ENCODE results near the gene LRIG3. TPM values are rescaled to one million over a fixed set of nuclear protein-coding genes. Genes with fewer than 3 reads are reported as not detected.

LRIG3 gene
- total and polyA plus RNA-seq, 2 of the 8 experiments (the other 6 are each of a cell fraction or from before 2014, with no cell fraction given) = 6.5 to 9.1 TPM

- Histone ChIP-seq H3K4me2 (ENCODE audit: insufficient read depth in 1 of 2, low read depth in 2 of 2, low read length in 2 of 2) (no peak overlapping the region), H2AFZ (ENCODE audit: low read length) (no peak overlapping the region), H3K9me3 (ENCODE audit: insufficient read depth in 2 of 2, low read depth in 1 of 2, low read length in 1 of 2) (no peaks in the 10 kb centered on the region), H3K36me3 (ENCODE audit: control insufficient read depth in 2 of 4, insufficient read depth in 4 of 4, low read length in 3 of 4) (peaks cover 0 to 5% (median 0%) of the 10 kb centered on the region in 4 experiments; a peak in 1 of 8 replicates), H3K27me3 (replicated peaks in 1 of 4; ENCODE audit: control insufficient read depth in 3 of 4, extremely low read depth in 1 of 4, insufficient read depth in 3 of 4, low read length in 3 of 4) (no peaks in the 10 kb centered on the region), H3K23me2 (ENCODE audit: low read depth, low read length) (no peaks in the 10 kb centered on the region; the same call in 1 of the 2 replicates), H4K5ac (ENCODE audit: insufficient read length, low read depth, low read length) (no peak overlapping the region), H3K56ac (replicated peaks; ENCODE audit: insufficient read length, low read depth, low read length) (no peak overlapping the region), H2BK12ac (ENCODE audit: low read depth, low read length) (no peak overlapping the region), H3K14ac (ENCODE audit: insufficient read length) (no peak overlapping the region), H3K4me3 (ENCODE audit: extremely low read depth in 1 of 4, insufficient read depth in 2 of 4, low read depth in 3 of 4, low read length in 4 of 4) (no peak overlapping the region), H3K27ac (ENCODE audit: low read depth, low read length) (no peak overlapping the region), H4K8ac (ENCODE audit: extremely low read depth, insufficient read depth, low read length) (no peak overlapping the region), H3K4ac (replicated peaks; ENCODE audit: insufficient read length, low read depth, low read length) (no peak overlapping the region), H2BK120ac (replicated peaks; ENCODE audit: low read depth, low read length) (no peak overlapping the region), H2BK5ac (ENCODE audit: low read depth, low read length) (no peak overlapping the region; the same call in 1 of the 2 replicates), H3K18ac (ENCODE audit: extremely low read depth, low read length) (no peak overlapping the region), H3K79me2 (ENCODE audit: control insufficient read depth in 1 of 2, insufficient read depth in 2 of 2, low read length in 2 of 2) (no peaks in the 10 kb centered on the region), H2BK15ac (ENCODE audit: low read length) (no peak overlapping the region), H3K79me1 (ENCODE audit: low read depth, low read length) (no peaks in the 10 kb centered on the region), H4K91ac (replicated peaks; ENCODE audit: insufficient read length, low read length) (no peak overlapping the region), H3K4me1 (replicated peaks in 1 of 4; ENCODE audit: control insufficient read depth in 3 of 4, insufficient read depth in 4 of 4, low read length in 3 of 4) (no peaks in the 10 kb centered on the region), H2AK5ac (ENCODE audit: low read depth, low read length) (no peak overlapping the region), H2BK20ac (ENCODE audit: low read length) (no peak overlapping the region), H4K20me1 (replicated peaks in 1 of 2; ENCODE audit: control insufficient read depth in 1 of 2, insufficient read depth in 2 of 2, low read length in 2 of 2) (peaks cover 0 to 3% of the 10 kb centered on the region in 2 experiments), H3K23ac (ENCODE audit: insufficient read length) (no peak overlapping the region), H3K9ac (replicated peaks in 1 of 4; ENCODE audit: extremely low read depth in 1 of 4, low read depth in 3 of 4, low read length in 3 of 4) (no peak overlapping the region)
- CTCF ChIA-PET (ENCODE audit: partially characterized antibody) = interaction anchor here (0.6 to 1.5 kb wide), 6 partner anchors 10 to 365 kb away, joined by 3 to 5 read pairs (median 3); partner anchors contain the start of gene LRIG3
- POLR2A ChIA-PET (ENCODE audit: partially characterized antibody) = interaction anchor here (1.0 kb wide), 1 partner anchor 10 kb away, joined by 3 read pairs; no protein-coding TSS in a partner anchor
- 100% methylated on average over 3 of the region's 3 CpGs; no CpG with 5 or more reads in 1 of the 2 experiments for WGBS, 2 experiments (ENCODE audit: extremely low coverage in 1 of 2, insufficient coverage in 1 of 2, insufficient read length in 1 of 2, insufficient replicate concordance in 2 of 2, low coverage in 1 of 2, low lambda C conversion rate in 2 of 2, missing lambda C conversion rate in 1 of 2)
- FAIRE-seq (no peak), DNase-seq (ENCODE audit: low read depth in 1 of 2, low spot score in 2 of 2) (no peak)
- TF ChIP-seq CEBPB (IDR thresholded peaks at IDR 0.05; ENCODE audit: low read depth, low read length) (no peak), SUZ12 (IDR thresholded peaks at IDR 0.05; ENCODE audit: low read length) (no peak), E2F6 (IDR thresholded peaks at IDR 0.05) (no peak), EP300 (IDR thresholded peaks at IDR 0.05; ENCODE audit: borderline replicate concordance in 1 of 2, low read depth in 2 of 2, low read length in 2 of 2) (no peak), CHD2 (IDR thresholded peaks at IDR 0.05; ENCODE audit: low read length) (no peak)
Measured at GRCh38 chr12:58906917-58907316, 13.4 kb downstream of the LRIG3 start.
